GM11168 (cell line): ENCODE measurements around the gene VWA5B1.
"Not testable (repeated sequence)": the region's sequence is repeated elsewhere in the genome, so short reads cannot be mapped to it uniquely, and the experiment has no call there.

ENCODE experiments used
- in situ Hi-C: fragments of 300-500 bp; cut with MboI; formaldehyde crosslinking; loops from one replicate; pipeline ENCODE4 v1.12.0; 2022; ENCODE audit warnings: low sequenced_read_pairs; ENCODE audit not compliant: unreplicated experiment

Gene VWA5B1

GRCh38 chr1:20278692-20279130 lies 12.0 kb upstream of the VWA5B1 start:
- in situ Hi-C loops = no loop called here

- in situ Hi-C loops = no loop called here
Measured at GRCh38 chr1:20279509-20279908, 11.2 kb upstream of the VWA5B1 start.

- in situ Hi-C loops = no loop called here
Measured at GRCh38 chr1:20280341-20280740, 10.3 kb upstream of the VWA5B1 start.

- in situ Hi-C loops = no loop called here
Measured at GRCh38 chr1:20280906-20281305, 9.8 kb upstream of the VWA5B1 start.

- in situ Hi-C loops = no loop called here
Measured at GRCh38 chr1:20281801-20282200, 8.9 kb upstream of the VWA5B1 start.

GRCh38 chr1:20282533-20282932 lies 8.1 kb upstream of the VWA5B1 start:
- in situ Hi-C loops = no loop called here

GRCh38 chr1:20284046-20284445 lies 6.6 kb upstream of the VWA5B1 start:
- in situ Hi-C loops = no loop called here

- in situ Hi-C loops = no loop called here
Measured at GRCh38 chr1:20284625-20285024, 6.0 kb upstream of the VWA5B1 start.

- in situ Hi-C loops = no loop called here
Measured at GRCh38 chr1:20285510-20285909, 5.2 kb upstream of the VWA5B1 start.

GRCh38 chr1:20287696-20288095 lies 3.0 kb upstream of the VWA5B1 start:
- in situ Hi-C loops = not testable (repeated sequence)

- in situ Hi-C loops = no loop called here
Measured at GRCh38 chr1:20291645-20292084, 990 bp downstream of the VWA5B1 start.

- in situ Hi-C loops = no loop called here
Measured at GRCh38 chr1:20298626-20299025, 8.0 kb downstream of the VWA5B1 start.

- in situ Hi-C loops = no loop called here
Measured at GRCh38 chr1:20301463-20302107, 10.9 kb downstream of the VWA5B1 start.

- in situ Hi-C loops = no loop called here
Measured at GRCh38 chr1:20302108-20302471, 11.4 kb downstream of the VWA5B1 start.

GRCh38 chr1:20307026-20307425 lies 16.4 kb downstream of the VWA5B1 start:
- in situ Hi-C loops = no loop called here

GRCh38 chr1:20308569-20308968 lies 17.9 kb downstream of the VWA5B1 start:
- in situ Hi-C loops = no loop called here

- in situ Hi-C loops = no loop called here
Measured at GRCh38 chr1:20311289-20311688, 20.6 kb downstream of the VWA5B1 start.

- in situ Hi-C loops = no loop called here
Measured at GRCh38 chr1:20312310-20312709, 21.6 kb downstream of the VWA5B1 start.

GRCh38 chr1:20312818-20313217 lies 22.1 kb downstream of the VWA5B1 start:
- in situ Hi-C loops = no loop called here

GRCh38 chr1:20317471-20317870 lies 26.8 kb downstream of the VWA5B1 start:
- in situ Hi-C loops = no loop called here

GRCh38 chr1:20318521-20318920 lies 27.8 kb downstream of the VWA5B1 start:
- in situ Hi-C loops = no loop called here

- in situ Hi-C loops = no loop called here
Measured at GRCh38 chr1:20318971-20319370, 28.3 kb downstream of the VWA5B1 start.
